Testis (tissue), 5 donors: Measurements from ENCODE around the gene DMGDH. TPM values are rescaled to one million over a fixed set of nuclear protein-coding genes. Genes with fewer than 3 reads are reported as not detected.
A peak's percentile ranks its signal among the peaks of the same experiment; 100 is the strongest.

Experiments
- DNase-seq: peaks from one replicate; pipeline ENCODE4 v3.0.0-alpha.2; 2019
- H3K27ac ChIP-seq, 2 donors: fragments of 200-600 bp; sonication (generic); one replicate each; pipeline ENCODE4 v1.5.1; 2019
- H3K27me3 ChIP-seq: fragments of 200-600 bp; sonication (generic); one replicate; pipeline ENCODE4 v1.5.1; 2019
- H3K36me3 ChIP-seq: fragments of 200-600 bp; sonication (generic); one replicate; pipeline ENCODE4 v1.5.1; 2017; ENCODE audit warnings: low read depth; ENCODE audit errors: missing control alignments
- H3K4me1 ChIP-seq: fragments of 200-600 bp; sonication (generic); one replicate; pipeline ENCODE4 v1.5.1; 2019
- H3K4me3 ChIP-seq, 2 donors: fragments of 200-600 bp; sonication (generic); one replicate each; pipeline ENCODE4 v1.5.1; 2017 to 2019
- H3K9me3 ChIP-seq: fragments of 200-600 bp; sonication (generic); one replicate; pipeline ENCODE4 v1.5.1; 2017
- POLR2A ChIP-seq: fragments of 450-650 bp; IDR thresholded peaks from one replicate; pipeline ENCODE4 v1.6.1; 2017; ENCODE audit warnings: antibody characterized with exemption, mild to moderate bottlenecking, moderate library complexity
- WGBS, 2 donors: methylation state at CpG; one replicate each; pipeline ENCODE4 v1.1.5; 2018; 5-methylcytosine and 5-hydroxymethylcytosine counted together
- intact Hi-C: fragments of 100-400 bp; cut with DNase I; formaldehyde crosslinking; loops from one replicate; pipeline ENCODE4 v1.15.1; 2023; ENCODE audit warnings: low total_unique reads
- long read RNA-seq, 2 donors: transcript quantifications; one replicate each; lab custom pipeline, GENCODE V29; 2026
- polyA plus RNA-seq: library from polyadenylated mRNA; stranded (reverse); fragments of 350-450 nt; fragmentation: Illumina TruSeq; extraction: RNeasy Lipid Tissue Mini Kit (QIAGEN cat#74804); gene quantifications from one replicate; pipeline ENCODE4 v1.2.3, GENCODE V29; 2014; ENCODE audit warnings: low read depth, low replicate concordance; ENCODE audit not compliant: insufficient read depth
- total RNA-seq, 2 donors: library from RNA; depleted of rRNA; stranded (reverse); fragments of >200 nt; gene quantifications; one replicate each; pipeline ENCODE4 v1.2.3, GENCODE V29; 2016
- TF ChIP-seq, protein P1 (sequence below), 3 experiments: fragments of 450-650 bp in 2 of 3; fragments of 200-600 bp in 1 of 3; sonication (generic) in 1 of 3; IDR thresholded peaks; one replicate each; pipeline ENCODE4 v1.5.1; 2016 to 2019; ENCODE audit warnings: antibody characterized with exemption in 3 of 3, mild to moderate bottlenecking in 2 of 3, moderate library complexity in 1 of 3

The DMGDH gene
- total RNA-seq (10 to 100 TPM in 1 of 2 donors, 1 to 10 TPM in 1; 3.8 to 18.0 TPM), polyA plus RNA-seq (6.8 TPM)
- long read RNA-seq, donor 1, partial matches to known transcripts: 7 of 17 reads
- long read RNA-seq, donor 1, other reads (novel, unspliced or antisense): 9 of 17 reads
- long read RNA-seq, donor 2, partial matches to known transcripts: 0 of 1 reads
- long read RNA-seq, donor 2, other reads (novel, unspliced or antisense): 0 of 1 reads

DNA sequence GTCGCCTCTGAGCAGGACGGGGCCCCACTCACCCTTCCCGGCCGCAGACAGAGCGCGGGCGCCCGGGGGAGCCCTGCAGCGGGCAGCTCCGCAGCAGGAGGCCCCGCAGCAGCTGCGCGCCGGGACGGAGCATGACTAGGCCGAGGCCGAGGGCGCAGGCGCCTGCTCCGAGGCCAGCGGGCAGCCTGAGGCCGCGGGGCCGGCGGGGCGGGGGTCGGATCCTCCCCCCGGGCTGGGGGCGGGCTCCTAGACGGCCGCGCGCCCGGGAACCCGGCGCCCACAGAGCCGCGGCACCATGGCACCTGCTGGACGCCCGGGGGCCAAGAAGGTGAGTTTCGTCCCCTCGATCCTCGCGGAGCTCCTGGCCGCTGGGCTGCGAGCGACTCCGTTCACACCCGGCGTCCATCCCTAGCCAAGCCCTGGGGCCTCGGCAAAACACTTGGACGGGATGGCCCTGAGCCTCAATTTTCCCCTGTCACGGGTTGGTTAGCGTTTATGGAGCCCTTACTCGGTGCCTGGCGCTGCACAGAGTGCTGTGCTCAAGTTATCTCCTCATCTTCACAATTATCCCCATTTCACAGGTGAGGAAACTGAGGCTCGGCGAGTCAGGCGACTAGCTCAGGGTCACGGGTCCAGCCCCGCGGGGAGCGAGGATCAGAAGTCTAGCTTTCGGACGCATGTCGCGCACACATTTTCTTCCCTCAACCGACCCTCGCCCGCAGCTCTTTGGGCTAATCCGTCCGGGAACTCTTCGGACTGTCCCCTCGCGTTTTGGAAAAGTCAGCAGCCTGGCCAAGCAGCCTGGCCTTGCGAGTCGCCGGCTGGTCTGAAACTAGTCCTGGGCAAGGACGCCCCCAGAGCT, at the start of gene DMGDH, which contains the start of gene BHMT2:
TSS of gene DMGDH (minus strand) at position 187 of the 862 bp plus-strand sequence. CDS start at position 133, 54 bp downstream.
TSS of gene BHMT2 (plus strand) at position 280 of the 862 bp plus-strand sequence. CDS start at position 296, 16 bp downstream.
- no peak for TF ChIP-seq POLR2A
- TF ChIP-seq, protein P1, sequence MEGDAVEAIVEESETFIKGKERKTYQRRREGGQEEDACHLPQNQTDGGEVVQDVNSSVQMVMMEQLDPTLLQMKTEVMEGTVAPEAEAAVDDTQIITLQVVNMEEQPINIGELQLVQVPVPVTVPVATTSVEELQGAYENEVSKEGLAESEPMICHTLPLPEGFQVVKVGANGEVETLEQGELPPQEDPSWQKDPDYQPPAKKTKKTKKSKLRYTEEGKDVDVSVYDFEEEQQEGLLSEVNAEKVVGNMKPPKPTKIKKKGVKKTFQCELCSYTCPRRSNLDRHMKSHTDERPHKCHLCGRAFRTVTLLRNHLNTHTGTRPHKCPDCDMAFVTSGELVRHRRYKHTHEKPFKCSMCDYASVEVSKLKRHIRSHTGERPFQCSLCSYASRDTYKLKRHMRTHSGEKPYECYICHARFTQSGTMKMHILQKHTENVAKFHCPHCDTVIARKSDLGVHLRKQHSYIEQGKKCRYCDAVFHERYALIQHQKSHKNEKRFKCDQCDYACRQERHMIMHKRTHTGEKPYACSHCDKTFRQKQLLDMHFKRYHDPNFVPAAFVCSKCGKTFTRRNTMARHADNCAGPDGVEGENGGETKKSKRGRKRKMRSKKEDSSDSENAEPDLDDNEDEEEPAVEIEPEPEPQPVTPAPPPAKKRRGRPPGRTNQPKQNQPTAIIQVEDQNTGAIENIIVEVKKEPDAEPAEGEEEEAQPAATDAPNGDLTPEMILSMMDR (IDR thresholded peaks at IDR 0.05): no peak
- intact Hi-C loops: no loop called here
- DNase-seq: peak; percentile 45
- no peaks in the 10 kb centered on the region for H3K9me3 ChIP-seq
- H3K27me3 ChIP-seq: no peaks in the 10 kb centered on the region
- peak within 1 kb of the TSS; percentile 58 to 67 for H3K4me3 ChIP-seq
- no peaks in the 10 kb centered on the region for H3K36me3 ChIP-seq
- WGBS, 2 donors: 10 to 19% methylated on average over 30 to 76 of the region's 79 CpGs
- peak within 1 kb of the TSS; percentile 68 to 75 for H3K27ac ChIP-seq
- H3K4me1 ChIP-seq: no peaks in the 10 kb centered on the region

DNA sequence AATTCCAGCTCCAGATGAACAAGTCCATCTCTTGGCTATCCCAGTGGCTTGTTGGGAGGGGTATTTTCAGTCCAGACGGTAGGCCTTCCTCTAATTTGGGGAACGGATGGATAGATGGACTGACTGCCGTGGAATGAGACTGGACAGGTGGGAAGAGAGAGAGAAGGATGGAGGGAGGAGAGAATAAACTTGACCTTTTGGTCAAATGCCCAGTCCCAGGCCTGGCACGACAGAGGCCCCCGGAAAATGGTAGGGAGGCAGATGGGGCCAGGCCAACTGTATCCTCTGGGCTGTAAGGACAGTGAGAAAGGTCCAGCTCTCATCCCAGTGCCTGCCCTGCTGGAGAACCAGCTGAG, 43.2 kb upstream of the DMGDH start:
- TF ChIP-seq, protein P1 (IDR thresholded peaks at IDR 0.05): no peak
- no peak for TF ChIP-seq POLR2A
- intact Hi-C loops: no loop called here
- WGBS, 2 donors: 59 to 70% methylated on average over 5 of the region's 5 CpGs
- no peak overlapping the region for H3K27ac ChIP-seq
- H3K27me3 ChIP-seq: no peaks in the 10 kb centered on the region
- H3K4me1 ChIP-seq: peaks cover 2% of the 10 kb centered on the region
- H3K4me3 ChIP-seq: no peak overlapping the region
- no peak for DNase-seq
- H3K9me3 ChIP-seq: no peaks in the 10 kb centered on the region
- no peaks in the 10 kb centered on the region for H3K36me3 ChIP-seq

DNA sequence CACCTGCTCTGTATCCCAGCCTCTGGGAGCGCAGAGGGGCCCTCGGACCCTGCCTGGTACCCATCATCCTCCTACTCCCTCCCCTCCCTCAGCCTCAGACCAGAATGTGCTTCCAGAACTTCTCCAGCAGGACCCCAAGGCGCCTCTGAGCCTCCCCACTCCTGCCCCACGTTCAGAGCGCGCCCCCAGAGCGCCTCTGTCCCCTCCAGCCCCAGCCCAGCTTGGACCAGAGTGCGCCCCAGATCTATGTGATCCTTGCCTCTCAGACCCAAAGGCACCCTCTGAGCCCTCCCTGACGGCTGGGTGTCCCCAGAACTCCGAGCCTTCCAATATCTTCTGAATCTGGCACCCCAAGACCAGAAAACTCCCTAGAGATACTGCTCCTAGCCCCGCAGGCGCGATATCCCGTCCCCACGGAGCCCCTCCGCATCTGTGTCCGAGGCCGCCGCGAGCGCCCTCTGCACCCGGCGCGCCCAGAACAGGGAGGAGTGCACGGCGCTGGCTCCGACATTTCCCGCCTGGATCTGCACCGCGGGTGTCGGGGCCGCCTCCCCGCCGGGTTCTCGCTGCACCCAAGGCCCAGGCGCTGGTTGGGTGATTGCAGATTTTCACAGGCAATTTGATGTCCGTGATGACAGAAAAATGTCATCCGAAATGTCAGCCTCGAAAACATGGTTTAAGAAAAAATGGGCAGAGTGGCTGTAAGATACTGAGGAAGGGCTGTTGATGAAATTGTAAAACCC, 42.7 kb upstream of the DMGDH start:
- Histone ChIP-seq H3K36me3 (no peaks in the 10 kb centered on the region), H3K27me3 (no peaks in the 10 kb centered on the region), H3K4me1 (peaks cover 7% of the 10 kb centered on the region), H3K4me3 (no peak overlapping the region), H3K27ac (no peak overlapping the region), H3K9me3 (no peaks in the 10 kb centered on the region)
- no peak for TF ChIP-seq POLR2A
- TF ChIP-seq, protein P1 (IDR thresholded peaks at IDR 0.05): no peak
- intact Hi-C loops: no loop called here
- 11 to 16% methylated on average over 34 to 39 of the region's 39 CpGs for WGBS, 2 donors
- no peak for DNase-seq

DNA sequence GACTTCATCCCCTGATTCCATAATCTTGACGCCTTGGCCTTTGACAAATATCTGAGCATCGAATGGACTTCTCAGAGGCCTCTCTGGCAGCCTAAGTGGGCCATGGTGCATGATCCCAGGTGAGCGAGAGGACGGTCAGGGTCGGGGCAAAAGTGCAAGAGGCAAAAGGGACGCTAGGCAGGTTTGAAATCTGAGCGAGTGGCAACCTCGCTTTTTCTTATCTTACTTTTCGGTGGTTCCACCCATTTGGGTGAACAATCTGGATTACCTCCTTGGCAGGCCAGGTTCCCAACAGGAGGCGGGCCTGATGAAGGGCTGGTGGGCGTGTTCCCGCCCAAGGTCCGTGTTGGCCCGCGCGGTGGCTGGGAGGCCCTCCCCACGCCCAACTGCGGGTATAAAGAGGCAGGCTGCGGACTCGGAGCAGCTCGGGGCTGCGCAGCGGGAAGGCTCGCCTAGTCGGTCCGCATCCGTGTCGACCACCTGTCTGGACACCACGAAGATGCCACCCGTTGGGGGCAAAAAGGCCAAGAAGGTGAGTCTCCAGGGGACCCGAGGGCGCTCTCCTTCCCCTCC, 42.0 kb upstream of the DMGDH start, which contains the start of gene BHMT:
TSS of gene BHMT (plus strand) at position 423 of the 573 bp plus-strand sequence. CDS start at position 500, 77 bp downstream.
- intact Hi-C loops: no loop called here
- Histone ChIP-seq H3K4me1 (peaks cover 7% of the 10 kb centered on the region), H3K4me3 (no peak within 1 kb of the TSS), H3K9me3 (no peaks in the 10 kb centered on the region), H3K27me3 (no peaks in the 10 kb centered on the region), H3K27ac (no peak within 1 kb of the TSS), H3K36me3 (no peaks in the 10 kb centered on the region)
- TF ChIP-seq POLR2A: no peak
- TF ChIP-seq, protein P1 (IDR thresholded peaks at IDR 0.05): no peak
- 32 to 51% methylated on average over 13 to 32 of the region's 32 CpGs for WGBS, 2 donors
- no peak for DNase-seq
